GM19452 (cell line): Measurements from ENCODE around the gene DRD2.

ENCODE experiments used
- ATAC-seq: cut with Tn5 transposase; IDR thresholded peaks from one replicate; pipeline ENCODE4 v1.9.1; 2021; ENCODE audit not compliant: unreplicated experiment

DRD2 gene

GRCh38 chr11:113405724-113406478 lies 69.3 kb downstream of the DRD2 start:
- ATAC-seq: no peak

- ATAC-seq: no peak
These were observed 70.3 kb downstream of the DRD2 start for GRCh38 chr11:113404859-113405430.

GRCh38 chr11:113401718-113402117 lies 73.5 kb downstream of the DRD2 start:
- no peak for ATAC-seq

GRCh38 chr11:113400631-113401230 lies 74.5 kb downstream of the DRD2 start:
- ATAC-seq: no peak

GRCh38 chr11:113398669-113399430 lies 76.3 kb downstream of the DRD2 start:
- ATAC-seq: no peak

- no peak for ATAC-seq
These were observed 77.4 kb downstream of the DRD2 start for GRCh38 chr11:113397821-113398220.

GRCh38 chr11:113397212-113397611 lies 78.0 kb downstream of the DRD2 start:
- no peak for ATAC-seq

- no peak for ATAC-seq
These were observed 78.5 kb downstream of the DRD2 start for GRCh38 chr11:113396690-113397089.

GRCh38 chr11:113395782-113396336 lies 79.3 kb downstream of the DRD2 start:
- ATAC-seq: no peak

- ATAC-seq: no peak
These were observed 80.3 kb downstream of the DRD2 start for GRCh38 chr11:113394919-113395318.

GRCh38 chr11:113393501-113393985 lies 81.7 kb downstream of the DRD2 start:
- no peak for ATAC-seq

- no peak for ATAC-seq
These were observed 82.8 kb downstream of the DRD2 start for GRCh38 chr11:113392236-113392921.

- no peak for ATAC-seq
These were observed 85.9 kb downstream of the DRD2 start for GRCh38 chr11:113389272-113389671.

GRCh38 chr11:113387605-113388211 lies 87.5 kb downstream of the DRD2 start, which contains the start of gene ANKK1:
Gene ANKK1, plus strand, starts transcription at chr11:113387779. Its CDS starts 106 bp downstream, at chr11:113387885.
- ATAC-seq: no peak

- no peak for ATAC-seq
These were observed 88.3 kb downstream of the DRD2 start for GRCh38 chr11:113386866-113387265.

GRCh38 chr11:113385749-113386148 lies 89.4 kb downstream of the DRD2 start:
- no peak for ATAC-seq

- ATAC-seq: no peak
These were observed 90.6 kb downstream of the DRD2 start for GRCh38 chr11:113384551-113384950.

- ATAC-seq: no peak
These were observed 93.1 kb downstream of the DRD2 start for GRCh38 chr11:113382121-113382520.

- no peak for ATAC-seq
These were observed 96.5 kb downstream of the DRD2 start for GRCh38 chr11:113378692-113379091.
